GM19023 (cell line): Measurements from ENCODE around the gene ZDHHC11B.

Experiments used
- ATAC-seq: cut with Tn5 transposase; IDR thresholded peaks from one replicate; pipeline ENCODE4 v1.9.1; 2021; ENCODE audit warnings: mild to moderate bottlenecking, moderate library complexity; ENCODE audit not compliant: unreplicated experiment

The ZDHHC11B gene

GRCh38 chr5:663436-664342, 120.8 kb downstream of the ZDHHC11B start:
- ATAC-seq, result no peak

- no peak for ATAC-seq
Observed at GRCh38 chr5:662751-663435, 121.6 kb downstream of the ZDHHC11B start.

GRCh38 chr5:661891-662750, 122.4 kb downstream of the ZDHHC11B start:
- no peak for ATAC-seq

- no peak for ATAC-seq
Observed at GRCh38 chr5:660491-661030, 124.0 kb downstream of the ZDHHC11B start.
